ENCODE results near the gene RPS6KA6.

DNA sequence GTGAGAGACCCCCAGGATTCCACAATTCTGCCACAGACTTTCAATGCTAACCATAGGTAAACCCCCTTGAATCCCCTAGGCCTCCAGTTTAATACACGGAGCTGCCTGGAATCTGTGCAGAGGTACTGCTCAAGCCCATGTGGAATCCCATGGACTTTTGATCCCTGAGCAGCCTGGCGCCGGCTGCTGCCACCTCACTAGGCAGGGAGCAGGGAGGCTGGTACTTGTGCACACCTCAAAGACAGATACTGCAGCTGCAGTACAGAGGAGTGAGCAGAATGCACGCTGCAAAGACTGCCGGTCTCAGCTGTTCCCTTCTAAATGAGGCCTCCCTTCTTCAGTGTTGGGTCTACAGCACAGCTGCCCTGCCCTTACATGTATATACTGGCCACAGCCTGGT lies 79.4 kb downstream of the RPS6KA6 start:
- TF ChIP-seq EZH2phosphoT487 (IDR thresholded peaks at IDR 0.05; ENCODE audit: low read depth, severe bottlenecking, unreplicated experiment) (no peak), EZH2 (IDR thresholded peaks at IDR 0.05; ENCODE audit: borderline replicate concordance) (no peak)
- TF ChIP-seq, protein P1, sequence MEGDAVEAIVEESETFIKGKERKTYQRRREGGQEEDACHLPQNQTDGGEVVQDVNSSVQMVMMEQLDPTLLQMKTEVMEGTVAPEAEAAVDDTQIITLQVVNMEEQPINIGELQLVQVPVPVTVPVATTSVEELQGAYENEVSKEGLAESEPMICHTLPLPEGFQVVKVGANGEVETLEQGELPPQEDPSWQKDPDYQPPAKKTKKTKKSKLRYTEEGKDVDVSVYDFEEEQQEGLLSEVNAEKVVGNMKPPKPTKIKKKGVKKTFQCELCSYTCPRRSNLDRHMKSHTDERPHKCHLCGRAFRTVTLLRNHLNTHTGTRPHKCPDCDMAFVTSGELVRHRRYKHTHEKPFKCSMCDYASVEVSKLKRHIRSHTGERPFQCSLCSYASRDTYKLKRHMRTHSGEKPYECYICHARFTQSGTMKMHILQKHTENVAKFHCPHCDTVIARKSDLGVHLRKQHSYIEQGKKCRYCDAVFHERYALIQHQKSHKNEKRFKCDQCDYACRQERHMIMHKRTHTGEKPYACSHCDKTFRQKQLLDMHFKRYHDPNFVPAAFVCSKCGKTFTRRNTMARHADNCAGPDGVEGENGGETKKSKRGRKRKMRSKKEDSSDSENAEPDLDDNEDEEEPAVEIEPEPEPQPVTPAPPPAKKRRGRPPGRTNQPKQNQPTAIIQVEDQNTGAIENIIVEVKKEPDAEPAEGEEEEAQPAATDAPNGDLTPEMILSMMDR (IDR thresholded peaks at IDR 0.05; ENCODE audit: poor library complexity): no peak

Data from hepatocyte (in vitro differentiated cells).